ENCODE data around the gene TGFBR3. TPM values are rescaled to one million over a fixed set of nuclear protein-coding genes. Genes with fewer than 3 reads are reported as not detected.

The TGFBR3 gene
- total RNA-seq, 1 experiment from 2014 or later, result 2.4 TPM

GRCh38 chr1:91809317-91809716 lies 76.6 kb downstream of the TGFBR3 start:
- Histone ChIP-seq H3K14ac (ENCODE audit: insufficient read depth, low read length) (no peak overlapping the region), H3K23me2 (ENCODE audit: insufficient read length, low read depth, low read length, poor library complexity, severe bottlenecking) (no peaks in the 10 kb centered on the region), H3K18ac (ENCODE audit: insufficient read length, low read depth, low read length) (no peak overlapping the region), H3K23ac (ENCODE audit: insufficient read length, low read depth, low read length) (no peak overlapping the region), H3T11ph (ENCODE audit: low read length) (no peak overlapping the region), H4K20me1 (ENCODE audit: control insufficient read depth, insufficient read depth, insufficient read length) (no peaks in the 10 kb centered on the region), H2BK12ac (ENCODE audit: insufficient read length, low read depth, low read length) (no peak overlapping the region), H3K9me3 (ENCODE audit: control insufficient read depth, low read depth, low read length) (no peaks in the 10 kb centered on the region), H2BK20ac (ENCODE audit: low read depth, low read length, poor library complexity, severe bottlenecking) (no peak overlapping the region), H3K79me2 (ENCODE audit: insufficient read depth, low read length) (no peaks in the 10 kb centered on the region), H3K27ac (ENCODE audit: insufficient read length, low read depth, low read length) (no peak overlapping the region), H2BK5ac (ENCODE audit: insufficient read length, low read length) (no peak overlapping the region), H3K9ac (ENCODE audit: extremely low read depth, insufficient read length, low read length) (no peak overlapping the region), H4K91ac (ENCODE audit: insufficient read length, low read depth, low read length) (no peak overlapping the region), H3K79me1 (ENCODE audit: insufficient read depth, low read depth, low read length, poor library complexity, severe bottlenecking) (no peaks in the 10 kb centered on the region), H4K8ac (replicated peaks; ENCODE audit: insufficient read length, low read depth, low read length) (no peak overlapping the region), H3K27me3 (ENCODE audit: insufficient read depth, low read length) (no peaks in the 10 kb centered on the region), H2BK15ac (ENCODE audit: low read depth, low read length) (no peak overlapping the region), H2BK120ac (ENCODE audit: low read depth, low read length, poor library complexity, severe bottlenecking) (no peak overlapping the region), H3K4me1 (ENCODE audit: insufficient read depth, low read length) (peaks cover 2% of the 10 kb centered on the region), H3K4ac (ENCODE audit: low read depth, low read length) (no peak overlapping the region), H2AFZ (ENCODE audit: low read length) (no peak overlapping the region), H3K4me2 (ENCODE audit: insufficient read depth, insufficient read length, low read length) (no peak overlapping the region), H2AK5ac (ENCODE audit: insufficient read length, low read length) (no peak overlapping the region), H3K56ac (ENCODE audit: insufficient read length, low read depth, low read length) (no peak overlapping the region), H4K5ac (ENCODE audit: insufficient read length, low read depth, low read length) (no peak overlapping the region)
- no CpG with 5 or more reads among the region's 3 CpGs for WGBS (ENCODE audit: extremely low coverage, insufficient read length, low lambda C conversion rate)
- H3K9me3 Mint-ChIP-seq, result no peaks in the 10 kb centered on the region; a peak in 1 of 5 replicates
- H3K27me3 Mint-ChIP-seq (ENCODE audit: low read depth), result no peaks in the 10 kb centered on the region
- no peak for TF ChIP-seq CTCF (conservative IDR thresholded peaks at IDR 0.05)
- peaks cover 26 to 38% of the 10 kb centered on the region in 2 experiments for H3K4me1 Mint-ChIP-seq
- H3K4me3 Mint-ChIP-seq, result no peak overlapping the region
- DNase-seq, result no peak
- H3K27ac Mint-ChIP-seq, result peak overlapping the region in 1 of 3 experiments; percentile 48; a peak in 1 of 7 replicates
- H3K36me3 Mint-ChIP-seq (ENCODE audit: insufficient read depth in 1 of 3, low read depth in 3 of 3), result no peaks in the 10 kb centered on the region; a peak in 1 of 7 replicates
